H1 (cell line): ENCODE data around the gene KDELR1. TPM values are rescaled to one million over a fixed set of nuclear protein-coding genes. Genes with fewer than 3 reads are reported as not detected.

Experiments used
- CTCF ChIA-PET: fragments of 300-600 bp; sonication (Branson Sonifier 250); formaldehyde crosslinking; loops from one replicate; lab custom pipeline; 2021; ENCODE audit not compliant: partially characterized antibody; lab: Charles Lee
- POLR2A ChIA-PET: fragments of 300-600 bp; sonication (Branson Sonifier 250); formaldehyde crosslinking; loops from one replicate; lab custom pipeline; 2021; ENCODE audit warnings: inconsistent platforms; ENCODE audit not compliant: partially characterized antibody; lab: Charles Lee
- DNase-seq, 2 experiments: peaks; one replicate each; pipeline versions ENCODE4 v3.0.0 to v3.0.0-alpha.2; 2010 to 2022; ENCODE audit warnings: low spot score in 2 of 2, low read depth in 1 of 2, mixed read lengths in 1 of 2
- FAIRE-seq: peaks from 2 replicates; lab custom pipeline; 2011; peaks lifted over from hg19 to GRCh38; lab: Jason Lieb, UNC
- H2AFZ ChIP-seq: 2 replicates; pipeline ENCODE4 v1.8.1; 2012; ENCODE audit warnings: low read length, inconsistent platforms
- H2AK5ac ChIP-seq: 2 replicates; pipeline ENCODE4 v1.6.1; 2013; ENCODE audit warnings: low read depth, low read length
- H2BK120ac ChIP-seq: replicated peaks from 2 replicates; pipeline ENCODE3; 2013; ENCODE audit warnings: low read depth, low read length, inconsistent platforms
- H2BK12ac ChIP-seq: 2 replicates; pipeline ENCODE4 v1.6.1; 2013; ENCODE audit warnings: low read depth, low read length
- H2BK15ac ChIP-seq: 2 replicates; pipeline ENCODE4 v1.6.1; 2013; ENCODE audit warnings: low read length
- H2BK20ac ChIP-seq: 2 replicates; pipeline ENCODE4 v1.6.1; 2013; ENCODE audit warnings: low read length
- H2BK5ac ChIP-seq: 2 replicates; pipeline ENCODE4 v1.6.1; 2013; ENCODE audit warnings: low read depth, low read length
- H3K14ac ChIP-seq: 2 replicates; pipeline ENCODE4 v1.6.1; 2013; ENCODE audit warnings: inconsistent platforms; ENCODE audit not compliant: insufficient read length
- H3K18ac ChIP-seq: 2 replicates; pipeline ENCODE4 v1.6.1; 2013; ENCODE audit warnings: low read length; ENCODE audit errors: extremely low read depth
- H3K23ac ChIP-seq: 2 replicates; pipeline ENCODE4 v1.6.1; 2013; ENCODE audit warnings: inconsistent platforms; ENCODE audit not compliant: insufficient read length
- H3K23me2 ChIP-seq: 2 replicates; pipeline ENCODE4 v1.6.1; 2013; ENCODE audit warnings: low read depth, low read length
- H3K27ac ChIP-seq: 2 replicates; pipeline ENCODE4 v1.6.1; 2011; ENCODE audit warnings: low read depth, low read length, inconsistent platforms
- H3K27me3 ChIP-seq, 4 experiments: replicated peaks in 1 of 4; 1 replicate in 1 of 4; 2 replicates in 3 of 4; pipeline versions ENCODE4 v1.6.1 to v1.8.1; 2011 to 2013; ENCODE audit warnings: low read length in 3 of 4, mild to moderate bottlenecking in 3 of 4, inconsistent platforms in 2 of 4, mixed read lengths in 2 of 4, moderate library complexity in 1 of 4; ENCODE audit not compliant: control insufficient read depth in 3 of 4, insufficient read depth in 3 of 4; ENCODE audit errors: extremely low read depth in 1 of 4
- H3K36me3 ChIP-seq, 4 experiments: 2 replicates each; pipeline versions ENCODE4 v1.6.1 to v1.8.1; 2011 to 2013; ENCODE audit warnings: mild to moderate bottlenecking in 4 of 4, low read length in 3 of 4, moderate library complexity in 2 of 4, control low read depth in 1 of 4, inconsistent platforms in 1 of 4; ENCODE audit not compliant: insufficient read depth in 4 of 4, control insufficient read depth in 2 of 4
- H3K4ac ChIP-seq: replicated peaks from 2 replicates; pipeline ENCODE3; 2013; ENCODE audit warnings: low read length, low read depth, mixed read lengths, inconsistent platforms; ENCODE audit not compliant: insufficient read length
- H3K4me1 ChIP-seq, 4 experiments: replicated peaks in 1 of 4; 1 replicate in 1 of 4; 2 replicates in 3 of 4; pipeline versions ENCODE4 v1.6.1 to v1.8.1; 2011 to 2013; ENCODE audit warnings: low read length in 3 of 4, inconsistent platforms in 2 of 4, mixed read lengths in 1 of 4; ENCODE audit not compliant: insufficient read depth in 4 of 4, control insufficient read depth in 3 of 4
- H3K4me2 ChIP-seq, 2 experiments: 2 replicates each; pipeline versions ENCODE4 v1.6.1 to v1.8.1; 2011 to 2013; ENCODE audit warnings: low read depth in 2 of 2, low read length in 2 of 2, control low read depth in 1 of 2, inconsistent platforms in 1 of 2, mild to moderate bottlenecking in 1 of 2; ENCODE audit not compliant: insufficient read depth in 1 of 2
- H3K4me3 ChIP-seq, 4 experiments: fragments of 200-600, 300-600 bp in 1 of 4; sonication (generic), shearing (Covaris generic), sonication (Bioruptor Twin) in 1 of 4; 2 replicates each; pipeline versions ENCODE4 v1.5.1 to v1.8.1; 2011 to 2016; ENCODE audit warnings: low read length in 4 of 4, low read depth in 3 of 4, control low read depth in 2 of 4, inconsistent platforms in 2 of 4, mild to moderate bottlenecking in 2 of 4, mixed read lengths in 1 of 4, moderate library complexity in 1 of 4; ENCODE audit not compliant: insufficient read depth in 2 of 4; ENCODE audit errors: extremely low read depth in 1 of 4
- H3K56ac ChIP-seq: replicated peaks from 2 replicates; pipeline ENCODE3; 2013; ENCODE audit warnings: low read depth, mild to moderate bottlenecking, mixed read lengths, low read length, inconsistent platforms; ENCODE audit not compliant: insufficient read length
- H3K79me1 ChIP-seq: 2 replicates; pipeline ENCODE4 v1.6.1; 2013; ENCODE audit warnings: low read depth, low read length, control low read depth
- H3K79me2 ChIP-seq, 2 experiments: 2 replicates each; pipeline versions ENCODE4 v1.6.1 to v1.8.1; 2012 to 2013; ENCODE audit warnings: low read length in 2 of 2, mild to moderate bottlenecking in 2 of 2, inconsistent platforms in 1 of 2; ENCODE audit not compliant: insufficient read depth in 2 of 2, control insufficient read depth in 1 of 2
- H3K9ac ChIP-seq, 4 experiments: replicated peaks in 1 of 4; 1 replicate in 1 of 4; 2 replicates in 3 of 4; pipeline versions ENCODE4 v1.6.1 to v1.8.1; 2011 to 2013; ENCODE audit warnings: low read depth in 3 of 4, low read length in 3 of 4, control low read depth in 2 of 4, mild to moderate bottlenecking in 2 of 4, moderate library complexity in 2 of 4, inconsistent platforms in 1 of 4; ENCODE audit errors: extremely low read depth in 1 of 4
- H3K9me3 ChIP-seq, 2 experiments: 2 replicates each; pipeline versions ENCODE4 v1.6.1 to v1.8.1; 2012 to 2013; ENCODE audit warnings: mild to moderate bottlenecking in 2 of 2, moderate library complexity in 2 of 2, control low read depth in 1 of 2, inconsistent platforms in 1 of 2, low read depth in 1 of 2, low read length in 1 of 2, mixed read lengths in 1 of 2; ENCODE audit not compliant: insufficient read depth in 2 of 2
- H4K20me1 ChIP-seq, 2 experiments: replicated peaks in 1 of 2; 2 replicates each; pipeline versions ENCODE3 to v1.8.1; 2011 to 2013; ENCODE audit warnings: inconsistent platforms in 2 of 2, low read length in 2 of 2, mild to moderate bottlenecking in 1 of 2; ENCODE audit not compliant: insufficient read depth in 2 of 2, control insufficient read depth in 1 of 2
- H4K5ac ChIP-seq: 2 replicates; pipeline ENCODE4 v1.6.1; 2013; ENCODE audit warnings: low read length, low read depth, mixed read lengths, inconsistent platforms; ENCODE audit not compliant: insufficient read length
- H4K8ac ChIP-seq: 2 replicates; pipeline ENCODE4 v1.8.0; 2013; ENCODE audit warnings: mild to moderate bottlenecking, moderate library complexity, low read length, inconsistent platforms; ENCODE audit not compliant: insufficient read depth; ENCODE audit errors: extremely low read depth
- H4K91ac ChIP-seq: replicated peaks from 2 replicates; pipeline ENCODE3; 2013; ENCODE audit warnings: low read length, mixed read lengths, inconsistent platforms; ENCODE audit not compliant: insufficient read length
- ASH2L ChIP-seq: fragments of 200-600, 300-600 bp; sonication (generic); IDR thresholded peaks from one replicate; pipeline ENCODE4 v1.7.1; 2017; ENCODE audit warnings: low read length
- CBX8 ChIP-seq: fragments of 300-800, 300-1000 bp; sonication (generic); IDR thresholded peaks from 2 replicates; pipeline ENCODE4 v1.7.1; 2016; ENCODE audit warnings: low read depth, low read length, borderline replicate concordance
- CEBPB ChIP-seq: IDR thresholded peaks from 2 replicates; pipeline ENCODE4 v1.6.1; 2012; ENCODE audit warnings: low read depth, low read length
- CHD1 ChIP-seq: IDR thresholded peaks from 2 replicates; pipeline ENCODE4 v1.6.1; 2012; ENCODE audit warnings: low read depth, low read length, improper control_type of control experiment
- EP300 ChIP-seq, 2 experiments: IDR thresholded peaks; 1 replicate in 1 of 2; 2 replicates in 1 of 2; pipeline ENCODE4 v1.6.1; 2011 to 2012; ENCODE audit warnings: low read depth in 2 of 2, low read length in 2 of 2, mild to moderate bottlenecking in 2 of 2, borderline replicate concordance in 1 of 2, inconsistent platforms in 1 of 2, moderate library complexity in 1 of 2
- FOSL1 ChIP-seq: IDR thresholded peaks from 2 replicates; pipeline ENCODE4 v1.6.1; 2011; ENCODE audit warnings: mild to moderate bottlenecking, low read depth, low read length, moderate library complexity; ENCODE audit not compliant: insufficient read depth
- GTF2F1 ChIP-seq: IDR thresholded peaks from 2 replicates; pipeline ENCODE4 v1.6.1; 2012; ENCODE audit warnings: low read depth, low read length, improper control_type of control experiment, borderline replicate concordance
- RXRA ChIP-seq: IDR thresholded peaks from 2 replicates; pipeline ENCODE4 v1.6.1; 2011; ENCODE audit warnings: low read depth, mild to moderate bottlenecking, low read length, moderate library complexity; ENCODE audit not compliant: insufficient read depth
- SIX5 ChIP-seq: IDR thresholded peaks from 2 replicates; pipeline ENCODE4 v1.6.1; 2011; ENCODE audit warnings: mild to moderate bottlenecking, low read depth, low read length
- WGBS, 2 experiments: shearing (Covaris generic) in 1 of 2; methylation state at CpG; one replicate each; pipeline versions ENCODE4 v1.1.6 to v1.1.7; 2013 to 2015; ENCODE audit warnings: low lambda C conversion rate in 2 of 2, mixed read lengths in 2 of 2, inconsistent platforms in 1 of 2, low coverage in 1 of 2, missing lambda C conversion rate in 1 of 2; ENCODE audit not compliant: insufficient replicate concordance in 2 of 2, insufficient coverage in 1 of 2, insufficient read length in 1 of 2; ENCODE audit errors: extremely low coverage in 1 of 2, missing lambda C conversion rate in 1 of 2; 5-methylcytosine and 5-hydroxymethylcytosine counted together
- polyA plus RNA-seq, 7 experiments: library from polyadenylated mRNA; depleted of rRNA in 3 of 7; stranded (reverse) in 5 of 7; unstranded in 2 of 7; fragments of >200 nt in 5 of 7; fragments of 200-250 nt in 2 of 7; gene quantifications; 1 replicate in 5 of 7; 2 replicates in 1 of 7; 4 replicates in 1 of 7; pipeline versions ENCODE4 v1.2.1 to v1.2.3, GENCODE V29; 2011 to 2013; ENCODE audit warnings: missing spikeins in 2 of 7, mixed read lengths in 2 of 7
- total RNA-seq: library from RNA; stranded (reverse); fragmentation: NEBNext Ultra II Directional; extraction: Animal tissue kit (Norgen Biotek cat#: 25700); gene quantifications from 2 replicates; pipeline ENCODE4 v1.2.1, GENCODE V29; 2021
- TF ChIP-seq, protein P1 (sequence below): IDR thresholded peaks from 2 replicates; pipeline ENCODE4 v1.6.1; 2011; ENCODE audit warnings: low read depth, mild to moderate bottlenecking, low read length; ENCODE audit not compliant: insufficient read depth

The KDELR1 gene
- total and polyA plus RNA-seq, 2 of the 8 experiments (the other 6 are each of a cell fraction or from before 2014, with no cell fraction given), result 225 to 231 TPM

DNA sequence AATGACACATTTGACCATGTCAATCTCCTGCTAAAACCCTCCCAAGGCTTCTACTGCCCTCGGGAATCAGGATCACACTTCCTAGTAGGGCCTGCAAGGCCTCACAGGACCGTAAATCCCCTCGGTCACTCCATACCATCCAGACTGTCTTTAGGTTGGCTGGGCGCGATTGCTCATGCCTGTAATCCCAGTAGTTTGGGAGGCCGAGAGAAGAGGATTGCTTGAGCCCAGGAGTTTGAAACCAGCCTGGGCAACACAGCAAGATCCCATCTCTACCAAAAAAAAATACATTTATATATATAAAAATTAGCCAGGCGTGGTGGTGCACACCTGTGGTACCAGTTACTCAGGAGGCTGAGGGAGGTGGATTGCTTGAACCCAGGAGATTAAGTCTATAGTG lies 42.6 kb downstream of the KDELR1 start:
- H3K23me2 ChIP-seq, result no peaks in the 10 kb centered on the region
- no peaks in the 10 kb centered on the region for H4K20me1 ChIP-seq
- H3K18ac ChIP-seq, result no peak overlapping the region
- H3K79me1 ChIP-seq, result no peaks in the 10 kb centered on the region
- H3K4me1 ChIP-seq, result peaks cover 0 to 2% (median 0%) of the 10 kb centered on the region in 4 experiments; a peak in 1 of 7 replicates
- no peaks in the 10 kb centered on the region for H3K9me3 ChIP-seq
- no peaks in the 10 kb centered on the region for H3K27me3 ChIP-seq
- no peak overlapping the region for H2BK12ac ChIP-seq
- H3K79me2 ChIP-seq, result no peaks in the 10 kb centered on the region
- POLR2A ChIA-PET, result no interaction called here
- H3K36me3 ChIP-seq, result no peaks in the 10 kb centered on the region
- TF ChIP-seq CHD1 (no peak), RXRA (no peak), FOSL1 (no peak), CEBPB (no peak), CBX8 (no peak), EP300 (IDR thresholded peaks at IDR 0.05; ENCODE audit: borderline replicate concordance in 1 of 2, low read depth in 2 of 2, low read length in 2 of 2) (no peak), SIX5 (no peak), ASH2L (no peak), GTF2F1 (no peak)
- TF ChIP-seq, protein P1, sequence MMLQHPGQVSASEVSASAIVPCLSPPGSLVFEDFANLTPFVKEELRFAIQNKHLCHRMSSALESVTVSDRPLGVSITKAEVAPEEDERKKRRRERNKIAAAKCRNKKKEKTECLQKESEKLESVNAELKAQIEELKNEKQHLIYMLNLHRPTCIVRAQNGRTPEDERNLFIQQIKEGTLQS, result no peak
- TF ChIP-seq, all 59 proteins: peak for 0
- Histone ChIP-seq H2BK20ac (no peak overlapping the region), H4K8ac (no peak overlapping the region), H4K91ac (no peak overlapping the region), H2AK5ac (no peak overlapping the region), H2AFZ (no peak overlapping the region), H2BK15ac (no peak overlapping the region; the same call in 1 of the 2 replicates), H3K23ac (no peak overlapping the region), H3K4ac (no peak overlapping the region), H3K4me3 (no peak overlapping the region), H3K14ac (no peak overlapping the region), H2BK5ac (no peak overlapping the region), H3K9ac (no peak overlapping the region), H3K4me2 (no peak overlapping the region), H2BK120ac (no peak overlapping the region), H4K5ac (no peak overlapping the region), H3K56ac (no peak overlapping the region), H3K27ac (no peak overlapping the region)
- DNase-seq, result no peak
- FAIRE-seq, result no peak
- CTCF ChIA-PET, result interaction anchor here (0.7 to 3.8 kb wide), 3 partner anchors 9 to 435 kb away, joined by 3 to 29 read pairs (median 3); no protein-coding TSS in a partner anchor
- WGBS, 2 experiments, result 96% methylated on average over 7 of the region's 7 CpGs; no CpG with 5 or more reads in 1 of the 2 experiments
